ENCODE measurements around the gene CLTC.

The CLTC gene

GRCh38 chr17:59688008-59688407 is 68.3 kb downstream of the CLTC start:
- no peak for DNase-seq

GRCh38 chr17:59688496-59688895 is 68.8 kb downstream of the CLTC start:
- no peak for DNase-seq

GRCh38 chr17:59693582-59693981 is 73.9 kb downstream of the CLTC start:
- no peak for DNase-seq

GRCh38 chr17:59694344-59694743 is 74.6 kb downstream of the CLTC start:
- DNase-seq: no peak

GRCh38 chr17:59695945-59696681 is 76.4 kb downstream of the CLTC start:
- DNase-seq: no peak

- no peak for DNase-seq
Observed at GRCh38 chr17:59696682-59697277, 77.1 kb downstream of the CLTC start.

GRCh38 chr17:59698143-59698542 is 78.4 kb downstream of the CLTC start:
- DNase-seq: no peak

GRCh38 chr17:59699218-59699617 is 79.5 kb downstream of the CLTC start:
- DNase-seq: no peak

GRCh38 chr17:59699786-59700185 is 80.1 kb downstream of the CLTC start:
- DNase-seq: no peak

- DNase-seq: no peak
Observed at GRCh38 chr17:59702304-59702703, 82.6 kb downstream of the CLTC start.

- DNase-seq: peak; percentile 98
Observed at GRCh38 chr17:59707149-59707970, 87.7 kb downstream of the CLTC start, which contains the start of the genes PTRH2 and VMP1. TSS of gene PTRH2 (minus strand) at chr17:59707430. CDS start at chr17:59697978, 9,452 bp downstream. TSS of gene VMP1 (plus strand) at chr17:59707654. CDS start at chr17:59731447, 23,793 bp downstream.

- DNase-seq: no peak
Observed at GRCh38 chr17:59707971-59708430, 88.3 kb downstream of the CLTC start.

- DNase-seq: no peak
Observed at GRCh38 chr17:59711936-59712335, 92.2 kb downstream of the CLTC start.

GRCh38 chr17:59712862-59713261 is 93.2 kb downstream of the CLTC start:
- DNase-seq: no peak

- no peak for DNase-seq
Observed at GRCh38 chr17:59714255-59714654, 94.6 kb downstream of the CLTC start.

GRCh38 chr17:59716427-59716826 is 96.7 kb downstream of the CLTC start:
- DNase-seq: no peak

GRCh38 chr17:59719526-59719925 is 99.8 kb downstream of the CLTC start:
- no peak for DNase-seq

- DNase-seq: no peak
Observed at GRCh38 chr17:59722623-59723022, 102.9 kb downstream of the CLTC start.

- no peak for DNase-seq
Observed at GRCh38 chr17:59723041-59723440, 103.3 kb downstream of the CLTC start.

- no peak for DNase-seq
Observed at GRCh38 chr17:59723607-59724006, 103.9 kb downstream of the CLTC start.

GRCh38 chr17:59725691-59726090 is 106.0 kb downstream of the CLTC start:
- DNase-seq: no peak

GRCh38 chr17:59727817-59728533 is 108.3 kb downstream of the CLTC start:
- no peak for DNase-seq
